PFSK-1 (cell line): ENCODE measurements around the gene ANO4.

Experiments
- POLR2AphosphoS5 ChIP-seq: IDR thresholded peaks from 2 replicates; pipeline ENCODE4 v1.6.1; 2012; ENCODE audit warnings: low read depth, mild to moderate bottlenecking, control low read depth, low read length, moderate library complexity
- SIN3A ChIP-seq: IDR thresholded peaks from 2 replicates; pipeline ENCODE4 v1.6.1; 2012; ENCODE audit warnings: mild to moderate bottlenecking, low read length, moderate library complexity, borderline replicate concordance; ENCODE audit not compliant: insufficient read depth
- TAF1 ChIP-seq: IDR thresholded peaks from 2 replicates; pipeline ENCODE4 v1.6.1; 2012; ENCODE audit warnings: low read length, control low read depth, borderline replicate concordance; ENCODE audit not compliant: insufficient read depth

DNA sequence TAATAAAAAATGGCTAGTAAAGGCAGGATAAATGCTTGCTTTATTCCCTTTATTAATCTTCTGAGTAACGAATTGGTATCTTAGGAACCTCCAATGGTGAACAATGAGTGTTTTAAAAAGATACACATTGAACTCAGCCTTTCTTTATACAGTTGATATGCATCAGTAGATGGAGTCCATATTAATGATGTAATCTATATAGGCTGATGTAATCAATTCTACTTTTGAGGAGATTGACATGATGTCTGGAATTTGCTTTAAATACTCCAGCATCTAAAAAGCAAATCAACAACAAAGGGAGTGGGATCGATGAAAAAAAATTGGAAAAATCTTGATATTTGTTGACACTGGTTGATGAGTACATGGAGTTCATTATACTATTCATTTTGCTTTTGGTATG, 106.2 kb downstream of the ANO4 start:
- TF ChIP-seq POLR2AphosphoS5 (no peak), TAF1 (no peak), SIN3A (no peak)
